Endothelial cell of umbilical vein (primary cell): ENCODE data around the gene FAM13B. TPM values are rescaled to one million over a fixed set of nuclear protein-coding genes. Genes with fewer than 3 reads are reported as not detected.

Source experiments
- BruUV-seq: library from RNA; stranded (reverse); fragments of 400-500 nt; replicated peaks from 2 replicates; lab custom pipeline; 2021; lab: Mats Ljungman, UMichigan
- CTCF ChIA-PET: fragments of 300-600, 350-600 bp; sonication (Branson Sonifier 250); formaldehyde crosslinking; loops from one replicate; lab custom pipeline; 2021; ENCODE audit warnings: antibody characterized with exemption, inconsistent platforms; lab: Charles Lee
- POLR2A ChIA-PET: fragments of 300-600, 350-600 bp; sonication (Branson Sonifier 250); formaldehyde crosslinking; loops from one replicate; lab custom pipeline; 2021; ENCODE audit warnings: antibody characterized with exemption, inconsistent platforms; lab: Charles Lee
- DNase-seq: peaks from one replicate; pipeline ENCODE4 v3.0.0-alpha.2; 2011; ENCODE audit warnings: low read depth, low spot score
- FAIRE-seq: peaks from 2 replicates; lab custom pipeline; 2011; peaks lifted over from hg19 to GRCh38; lab: Jason Lieb, UNC
- H2AFZ ChIP-seq: 2 replicates; pipeline ENCODE4 v1.6.0; 2012; ENCODE audit warnings: low read depth, low read length, control low read depth, inconsistent platforms
- H3K27ac ChIP-seq: 2 replicates; pipeline ENCODE4 v1.5.1; 2011; ENCODE audit warnings: low read depth, mild to moderate bottlenecking, control low read depth, low read length, moderate library complexity; ENCODE audit not compliant: insufficient read depth
- H3K27me3 ChIP-seq, 2 experiments: 2 replicates each; pipeline versions ENCODE4 v1.6.0 to v1.6.1; 2011; ENCODE audit warnings: low read length in 2 of 2, mixed read lengths in 1 of 2; ENCODE audit not compliant: control insufficient read depth in 2 of 2, insufficient read depth in 2 of 2
- H3K36me3 ChIP-seq, 2 experiments: 2 replicates in 1 of 2; 3 replicates in 1 of 2; pipeline ENCODE4 v1.5.1; 2011; ENCODE audit warnings: low read length in 2 of 2, mild to moderate bottlenecking in 1 of 2, moderate library complexity in 1 of 2; ENCODE audit not compliant: control insufficient read depth in 2 of 2, insufficient read depth in 2 of 2; ENCODE audit errors: extremely low read depth in 1 of 2
- H3K4me1 ChIP-seq: 3 replicates; pipeline ENCODE4 v1.5.1; 2011; ENCODE audit warnings: mild to moderate bottlenecking, low read length; ENCODE audit not compliant: control insufficient read depth, insufficient read depth; ENCODE audit errors: extremely low read depth
- H3K4me2 ChIP-seq: 2 replicates; pipeline ENCODE4 v1.6.1; 2011; ENCODE audit warnings: low read length, control low read depth, mixed read lengths; ENCODE audit not compliant: insufficient read depth
- H3K4me3 ChIP-seq, 3 experiments: fragments of 200-600 bp in 1 of 3; sonication (generic), shearing (Covaris generic) in 1 of 3; replicated peaks in 1 of 3; 2 replicates each; pipeline ENCODE4 v1.5.1; 2011 to 2016; ENCODE audit warnings: control low read depth in 3 of 3, low read length in 3 of 3, mild to moderate bottlenecking in 2 of 3, inconsistent platforms in 1 of 3, low read depth in 1 of 3, moderate library complexity in 1 of 3; ENCODE audit not compliant: insufficient read depth in 1 of 3
- H3K79me2 ChIP-seq: 2 replicates; pipeline ENCODE4 v1.6.0; 2012; ENCODE audit warnings: low read length, inconsistent platforms; ENCODE audit not compliant: control insufficient read depth, insufficient read depth
- H3K9ac ChIP-seq: replicated peaks from 2 replicates; pipeline ENCODE3; 2011; ENCODE audit warnings: low read length, control low read depth; ENCODE audit not compliant: insufficient read depth; ENCODE audit errors: extremely low read depth
- H3K9me1 ChIP-seq: replicated peaks from 3 replicates; pipeline ENCODE4 v1.6.0; 2011; ENCODE audit warnings: mild to moderate bottlenecking, low read length; ENCODE audit not compliant: control insufficient read depth, insufficient read depth; ENCODE audit errors: extremely low read depth
- H3K9me3 ChIP-seq: replicated peaks from 2 replicates; pipeline ENCODE4 v1.5.1; 2012; ENCODE audit warnings: low read length, inconsistent platforms; ENCODE audit not compliant: control insufficient read depth, insufficient read depth
- H4K20me1 ChIP-seq: replicated peaks from 2 replicates; pipeline ENCODE3; 2011; ENCODE audit warnings: mild to moderate bottlenecking, low read length; ENCODE audit not compliant: control insufficient read depth, insufficient read depth; ENCODE audit errors: extremely low read depth
- CTCF ChIP-seq, 2 donors: IDR thresholded peaks; 1 replicate in 1 of 2; 2 replicates in 1 of 2; pipeline ENCODE4 v1.5.1; 2011; ENCODE audit warnings: low read length in 2 of 2, mild to moderate bottlenecking in 2 of 2, moderate library complexity in 2 of 2, control low read depth in 1 of 2, inconsistent platforms in 1 of 2, low read depth in 1 of 2; ENCODE audit not compliant: insufficient read depth in 1 of 2; ENCODE audit errors: extremely low read depth in 1 of 2
- EZH2 ChIP-seq: IDR thresholded peaks from 2 replicates; pipeline ENCODE4 v1.6.1; 2012; ENCODE audit warnings: borderline replicate concordance, low read depth, mild to moderate bottlenecking, moderate library complexity, low read length, inconsistent platforms; ENCODE audit not compliant: severe bottlenecking
- FOS ChIP-seq: IDR thresholded peaks from 2 replicates; pipeline ENCODE4 v1.6.1; 2011; ENCODE audit warnings: mild to moderate bottlenecking, low read length, moderate library complexity, borderline replicate concordance; ENCODE audit not compliant: insufficient read depth
- GATA2 ChIP-seq: IDR thresholded peaks from 2 replicates; pipeline ENCODE4 v1.7.0; 2011; ENCODE audit warnings: low read depth, mild to moderate bottlenecking, moderate library complexity, mixed read lengths, low read length; ENCODE audit not compliant: insufficient read length, insufficient read depth
- JUN ChIP-seq: IDR thresholded peaks from 2 replicates; pipeline ENCODE4 v1.6.1; 2011; ENCODE audit warnings: borderline replicate concordance, low read depth; ENCODE audit not compliant: insufficient read length, insufficient read depth
- MAX ChIP-seq: IDR thresholded peaks from 2 replicates; pipeline ENCODE4 v1.6.1; 2011; ENCODE audit not compliant: insufficient read depth, insufficient read length
- MYC ChIP-seq: IDR thresholded peaks from one replicate; pipeline ENCODE4 v1.6.1; 2011; ENCODE audit warnings: mild to moderate bottlenecking, low read depth, low read length
- POLR2A ChIP-seq: IDR thresholded peaks from 2 replicates; pipeline ENCODE4 v1.6.1; 2012; ENCODE audit warnings: low read depth, mild to moderate bottlenecking, control low read depth, low read length
- POLR2AphosphoS5 ChIP-seq: IDR thresholded peaks from 2 replicates; pipeline ENCODE4 v1.6.1; 2012; ENCODE audit warnings: low read depth, mild to moderate bottlenecking, control low read depth, low read length, moderate library complexity; ENCODE audit not compliant: insufficient read depth
- dilution Hi-C: fragments of 300-500 bp; cut with MboI; formaldehyde crosslinking; loops from one replicate; pipeline ENCODE4 v1.15.0; 2019; ENCODE audit warnings: low sequenced_read_pairs; ENCODE audit not compliant: extremely low pct_ligation_motif_present
- intact Hi-C: fragments of 100-400 bp; cut with micrococcal nuclease; formaldehyde crosslinking; loops from one replicate; pipeline ENCODE4 v1.10.0; 2022
- polyA plus RNA-seq, 4 experiments: library from polyadenylated mRNA; depleted of rRNA in 3 of 4; stranded (reverse) in 3 of 4; unstranded in 1 of 4; fragments of >200 nt; gene quantifications; 2 replicates each; pipeline versions ENCODE4 v1.2.1 to v1.2.3, GENCODE V29; 2011 to 2012; ENCODE audit warnings: missing spikeins in 1 of 4
- total RNA-seq: library from RNA; stranded (reverse); gene quantifications from 2 replicates; pipeline ENCODE4 v1.2.3, GENCODE V29; 2021

Gene FAM13B
- total and polyA plus RNA-seq, 2 donors (not counting 3 experiments of a cell fraction or from before 2014, with no cell fraction given), result 8.7 to 25.4 TPM

GRCh38 chr5:137937994-137938750, 94.7 kb downstream of the FAM13B start:
- H3K4me3 ChIP-seq, result no peak overlapping the region
- no peaks in the 10 kb centered on the region for H3K27me3 ChIP-seq
- H3K27ac ChIP-seq, result no peak overlapping the region
- BruUV-seq, result no TSS peak
- intact Hi-C loops (no loop called here), dilution Hi-C loops (no loop called here)
- ChIA-PET POLR2A (no interaction called here), CTCF (interaction anchor here (0.7 to 2.0 kb wide), 3 partner anchors 131 to 174 kb away, joined by 4 to 7 read pairs (median 7); no protein-coding TSS in a partner anchor)
- H3K9ac ChIP-seq, result no peak overlapping the region
- no peaks in the 10 kb centered on the region for H3K9me1 ChIP-seq
- DNase-seq (no peak), FAIRE-seq (no peak)
- no peak overlapping the region for H3K4me2 ChIP-seq
- H4K20me1 ChIP-seq, result no peaks in the 10 kb centered on the region
- no peak for TF ChIP-seq POLR2A
- TF ChIP-seq JUN, result no peak
- TF ChIP-seq GATA2, result no peak
- TF ChIP-seq MYC, result no peak
- TF ChIP-seq EZH2, result no peak
- no peak for TF ChIP-seq MAX
- no peak for TF ChIP-seq CTCF (IDR thresholded peaks at IDR 0.05; ENCODE audit: extremely low read depth in 1 of 2, insufficient read depth in 1 of 2, low read depth in 1 of 2, low read length in 2 of 2)
- TF ChIP-seq POLR2AphosphoS5, result no peak
- no peak for TF ChIP-seq FOS
- H3K36me3 ChIP-seq, result peaks cover 5 to 7% of the 10 kb centered on the region in 2 experiments
- H3K9me3 ChIP-seq, result no peaks in the 10 kb centered on the region
- no peak overlapping the region for H2AFZ ChIP-seq
- no peaks in the 10 kb centered on the region for H3K4me1 ChIP-seq
- no peaks in the 10 kb centered on the region for H3K79me2 ChIP-seq
